ENCODE results near the gene MUC16.

MUC16 gene

GRCh38 chr19:8973501-8974091 lies 36.6 kb downstream of the MUC16 start:
- TF ChIP-seq Cebpa-rat (IDR thresholded peaks at IDR 0.05), result no peak
- Histone ChIP-seq H3K27me3 (no peaks in the 10 kb centered on the region; a peak in 1 of 22 replicates), H3K9me3 (replicated peaks in 1 of 11) (no peaks in the 10 kb centered on the region), H3K4me2 (no peak overlapping the region), H3K9ac (no peak overlapping the region), H3K36me3 (no peaks in the 10 kb centered on the region), H3K4me1 (no peaks in the 10 kb centered on the region; a peak in 1 of 20 replicates), H3K4me3 (no peak overlapping the region), H4K20me1 (peaks cover 0 to 5% (median 0%) of the 10 kb centered on the region in 11 experiments; a peak in 1 of 22 replicates), H3K27ac (no peak overlapping the region)

GRCh38 chr19:8965887-8966286 lies 44.3 kb downstream of the MUC16 start:
- TF ChIP-seq Cebpa-rat (IDR thresholded peaks at IDR 0.05), result no peak
- Histone ChIP-seq H3K9me3 (replicated peaks in 1 of 11) (no peaks in the 10 kb centered on the region), H3K27ac (no peak overlapping the region), H3K4me1 (no peaks in the 10 kb centered on the region), H4K20me1 (no peaks in the 10 kb centered on the region; a peak in 1 of 22 replicates), H3K36me3 (no peaks in the 10 kb centered on the region), H3K27me3 (no peaks in the 10 kb centered on the region), H3K9ac (no peak overlapping the region), H3K4me3 (no peak overlapping the region), H3K4me2 (no peak overlapping the region)

All from BLaER1 treated with 17β-estradiol and CSF1 and Interleukin-3, amounts not matched to agents 10 nM and 100 nM (cell line).